Progenitor cell of endocrine pancreas (in vitro differentiated cells): ENCODE measurements around the gene BCL2L14. TPM values are rescaled to one million over a fixed set of nuclear protein-coding genes. Genes with fewer than 3 reads are reported as not detected.

Source experiments
- DNase-seq: peaks from one replicate; pipeline ENCODE4 v3.0.0; 2021; ENCODE audit warnings: low spot score; ENCODE audit not compliant: unreplicated experiment
- H3K27ac Mint-ChIP-seq: 2 replicates; pipeline ENCODE4 v1.8.0; 2021; ENCODE audit warnings: mild to moderate bottlenecking, moderate library complexity, mixed read lengths
- H3K27me3 Mint-ChIP-seq: 2 replicates; pipeline ENCODE4 v1.8.0; 2021; ENCODE audit warnings: mixed read lengths
- H3K36me3 Mint-ChIP-seq: 2 replicates; pipeline ENCODE4 v1.8.0; 2022; ENCODE audit warnings: mixed read lengths; ENCODE audit not compliant: insufficient read depth
- H3K4me1 Mint-ChIP-seq: 2 replicates; pipeline ENCODE4 v1.8.0; 2021; ENCODE audit warnings: low read depth, mixed read lengths
- H3K4me3 Mint-ChIP-seq: 2 replicates; pipeline ENCODE4 v1.8.0; 2021; ENCODE audit warnings: low read depth, mild to moderate bottlenecking, moderate library complexity, mixed read lengths
- H3K9me3 Mint-ChIP-seq: 2 replicates; pipeline ENCODE4 v1.8.0; 2021; ENCODE audit warnings: low read depth, mixed read lengths
- total RNA-seq: library from RNA; stranded (reverse); gene quantifications from 2 replicates; pipeline ENCODE4 v1.2.1, GENCODE V29; 2021
- TF ChIP-seq, protein P1 (sequence below): fragments of 200-600 bp; sonication (generic); IDR thresholded peaks from one replicate; pipeline ENCODE4 v1.5.0; 2021; ENCODE audit warnings: antibody characterized with exemption, mild to moderate bottlenecking; ENCODE audit not compliant: unreplicated experiment

The BCL2L14 gene
- total RNA-seq, 1 donor from 2014 or later = 1.4 TPM

DNA sequence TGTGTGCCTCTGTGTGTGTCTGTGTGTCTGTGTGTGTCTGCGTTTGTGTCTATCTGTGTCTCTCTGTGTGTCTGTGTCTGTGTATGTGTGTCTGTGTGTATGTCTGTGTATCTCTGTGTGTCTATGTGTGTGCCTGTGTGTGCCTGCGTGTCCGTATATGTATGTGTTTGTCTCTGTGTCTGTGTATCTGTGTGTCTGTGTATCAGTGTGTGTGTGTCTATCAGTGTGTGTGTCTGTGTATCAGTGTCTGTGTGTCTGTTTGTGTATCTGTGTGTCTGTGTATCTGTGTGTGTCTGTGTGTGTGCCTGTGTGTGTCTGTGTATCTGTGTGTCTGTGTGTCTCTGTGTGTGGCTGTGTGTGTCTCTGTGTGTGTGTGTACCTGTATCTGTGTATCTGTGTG, 23.1 kb upstream of the BCL2L14 start:
- Mint-ChIP-seq H3K27ac (no peak overlapping the region), H3K36me3 (no peaks in the 10 kb centered on the region), H3K4me1 (no peaks in the 10 kb centered on the region), H3K9me3 (no peaks in the 10 kb centered on the region), H3K27me3 (no peaks in the 10 kb centered on the region), H3K4me3 (no peak overlapping the region)
- no peak for DNase-seq
- TF ChIP-seq, protein P1, sequence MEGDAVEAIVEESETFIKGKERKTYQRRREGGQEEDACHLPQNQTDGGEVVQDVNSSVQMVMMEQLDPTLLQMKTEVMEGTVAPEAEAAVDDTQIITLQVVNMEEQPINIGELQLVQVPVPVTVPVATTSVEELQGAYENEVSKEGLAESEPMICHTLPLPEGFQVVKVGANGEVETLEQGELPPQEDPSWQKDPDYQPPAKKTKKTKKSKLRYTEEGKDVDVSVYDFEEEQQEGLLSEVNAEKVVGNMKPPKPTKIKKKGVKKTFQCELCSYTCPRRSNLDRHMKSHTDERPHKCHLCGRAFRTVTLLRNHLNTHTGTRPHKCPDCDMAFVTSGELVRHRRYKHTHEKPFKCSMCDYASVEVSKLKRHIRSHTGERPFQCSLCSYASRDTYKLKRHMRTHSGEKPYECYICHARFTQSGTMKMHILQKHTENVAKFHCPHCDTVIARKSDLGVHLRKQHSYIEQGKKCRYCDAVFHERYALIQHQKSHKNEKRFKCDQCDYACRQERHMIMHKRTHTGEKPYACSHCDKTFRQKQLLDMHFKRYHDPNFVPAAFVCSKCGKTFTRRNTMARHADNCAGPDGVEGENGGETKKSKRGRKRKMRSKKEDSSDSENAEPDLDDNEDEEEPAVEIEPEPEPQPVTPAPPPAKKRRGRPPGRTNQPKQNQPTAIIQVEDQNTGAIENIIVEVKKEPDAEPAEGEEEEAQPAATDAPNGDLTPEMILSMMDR = no peak

DNA sequence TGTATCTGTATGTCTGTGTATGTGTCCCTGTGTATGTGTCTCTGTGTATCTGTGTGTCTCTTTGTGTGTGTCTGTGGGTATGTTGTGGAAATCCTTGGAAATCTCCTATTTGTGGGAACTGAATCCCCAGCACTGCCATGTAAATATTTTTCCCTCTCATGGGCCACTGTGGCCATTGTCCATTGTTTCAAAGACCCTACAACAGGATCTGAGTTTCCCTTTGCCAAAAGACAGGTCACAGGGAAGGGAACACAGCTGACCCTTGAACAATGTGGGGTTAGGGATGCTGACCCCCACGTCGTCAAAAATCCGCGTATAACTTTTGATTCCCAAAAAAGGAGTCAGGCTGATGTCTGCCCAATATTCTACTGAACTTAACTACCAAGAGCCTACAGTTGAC, 22.5 kb upstream of the BCL2L14 start:
- Mint-ChIP-seq H3K4me1 (no peaks in the 10 kb centered on the region), H3K36me3 (no peaks in the 10 kb centered on the region), H3K27ac (no peak overlapping the region), H3K4me3 (no peak overlapping the region), H3K27me3 (no peaks in the 10 kb centered on the region), H3K9me3 (no peaks in the 10 kb centered on the region)
- DNase-seq = no peak
- TF ChIP-seq, protein P1 = no peak

DNA sequence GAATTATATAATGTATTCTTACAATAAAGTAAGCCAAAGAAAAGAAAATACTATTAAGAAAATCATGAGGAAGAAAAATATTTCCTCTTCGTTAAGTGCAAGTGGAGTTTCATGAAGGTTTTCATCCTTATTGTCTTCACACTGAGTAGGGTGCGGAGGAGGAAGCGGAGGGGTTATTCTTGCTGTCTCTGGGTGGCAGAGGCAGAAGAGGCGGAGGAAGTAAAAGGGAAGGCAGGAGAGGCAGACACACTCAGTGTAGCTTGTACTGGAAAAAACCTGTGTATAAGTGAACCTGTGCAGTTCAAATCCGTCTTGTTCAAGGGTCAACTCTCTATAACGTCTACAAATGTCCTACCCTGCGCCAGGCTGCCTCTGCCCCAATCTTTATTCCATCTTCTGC, 22.0 kb upstream of the BCL2L14 start:
- Mint-ChIP-seq H3K27ac (no peak overlapping the region), H3K4me1 (no peaks in the 10 kb centered on the region), H3K4me3 (no peak overlapping the region), H3K9me3 (no peaks in the 10 kb centered on the region), H3K27me3 (no peaks in the 10 kb centered on the region), H3K36me3 (no peaks in the 10 kb centered on the region)
- no peak for DNase-seq
- TF ChIP-seq, protein P1 = no peak

DNA sequence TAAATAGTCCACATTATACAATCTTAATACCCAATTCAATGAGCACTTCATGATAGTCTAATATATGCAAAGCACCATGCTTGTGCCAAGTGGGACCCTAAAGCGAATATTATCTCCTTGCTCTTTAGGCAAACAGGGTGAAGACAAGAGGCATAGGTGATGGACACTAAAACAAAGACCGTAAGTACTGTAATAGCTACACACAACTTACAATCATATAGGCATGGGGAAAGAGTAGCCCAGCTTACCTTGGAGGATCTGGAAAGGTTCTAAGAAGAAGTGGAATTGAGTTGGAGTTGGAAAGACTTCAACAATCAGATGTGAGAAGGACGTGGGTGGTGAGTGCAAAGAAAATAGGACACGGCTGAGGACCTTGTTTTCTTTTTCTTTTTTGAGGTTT, 19.1 kb upstream of the BCL2L14 start:
- no peak overlapping the region for H3K4me3 Mint-ChIP-seq
- TF ChIP-seq, protein P1 = no peak
- H3K9me3 Mint-ChIP-seq = no peaks in the 10 kb centered on the region
- peaks cover 10% of the 10 kb centered on the region for H3K4me1 Mint-ChIP-seq
- no peak for DNase-seq
- no peaks in the 10 kb centered on the region for H3K36me3 Mint-ChIP-seq
- H3K27ac Mint-ChIP-seq = no peak overlapping the region
- H3K27me3 Mint-ChIP-seq = no peaks in the 10 kb centered on the region

DNA sequence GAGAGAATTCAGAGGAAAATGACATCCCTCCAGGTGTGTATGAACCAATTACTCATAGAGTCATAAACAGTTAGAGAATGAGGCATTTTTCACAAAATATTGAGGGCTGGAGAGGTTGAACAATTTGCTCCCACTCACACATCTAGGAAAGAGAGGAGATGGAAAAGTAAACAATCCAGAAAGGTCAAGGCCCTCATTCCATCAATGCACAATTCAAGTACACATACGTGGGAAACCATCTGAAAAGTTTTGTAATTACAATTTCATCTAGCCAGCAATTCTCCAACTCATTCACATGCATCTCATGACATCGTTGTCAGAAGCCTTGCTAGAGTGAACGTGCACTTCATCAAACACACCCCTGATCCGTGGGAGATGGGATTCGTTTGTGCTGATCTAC, 15.7 kb upstream of the BCL2L14 start:
- H3K27ac Mint-ChIP-seq = no peak overlapping the region
- TF ChIP-seq, protein P1 = no peak
- H3K36me3 Mint-ChIP-seq = no peaks in the 10 kb centered on the region
- H3K4me3 Mint-ChIP-seq = no peak overlapping the region
- peaks cover 17% of the 10 kb centered on the region for H3K4me1 Mint-ChIP-seq
- no peaks in the 10 kb centered on the region for H3K9me3 Mint-ChIP-seq
- DNase-seq = no peak
- peaks cover 18% of the 10 kb centered on the region for H3K27me3 Mint-ChIP-seq
